Loucy (cell line): ENCODE data around the gene NLRP12.
"Not testable (repeated sequence)": the region's sequence is repeated elsewhere in the genome, so short reads cannot be mapped to it uniquely, and the experiment has no call there.

Experiments
- H2AFZ ChIP-seq: fragments of 200-600 bp; sonication (generic); 2 replicates; pipeline ENCODE4 v1.6.0; 2016; ENCODE audit warnings: antibody characterized with exemption, mild to moderate bottlenecking, low read length, moderate library complexity
- H3F3A ChIP-seq: fragments of 200-600 bp; 2 replicates; pipeline ENCODE4 v1.6.0; 2016; ENCODE audit warnings: antibody characterized with exemption, low read depth, mild to moderate bottlenecking
- H3K27me3 ChIP-seq: fragments of 200-600 bp; sonication (generic); 2 replicates; pipeline ENCODE4 v1.6.1; 2014; ENCODE audit warnings: low read length, mild to moderate bottlenecking; ENCODE audit not compliant: insufficient read depth, poor library complexity, severe bottlenecking
- H3K36me3 ChIP-seq: fragments of 200-600 bp; sonication (generic); 2 replicates; pipeline ENCODE4 v1.6.1; 2016; ENCODE audit warnings: low read length; ENCODE audit not compliant: insufficient read depth
- H3K4me1 ChIP-seq: fragments of 200-600 bp; sonication (generic); 2 replicates; pipeline ENCODE4 v1.5.1; 2014; ENCODE audit warnings: low read length, mild to moderate bottlenecking; ENCODE audit not compliant: insufficient read depth, poor library complexity, severe bottlenecking
- H3K4me2 ChIP-seq: fragments of 200-600 bp; sonication (generic); 2 replicates; pipeline ENCODE4 v1.6.0; 2014; ENCODE audit warnings: antibody characterized with exemption, low read length, low read depth, mild to moderate bottlenecking; ENCODE audit not compliant: poor library complexity, severe bottlenecking
- H3K4me3 ChIP-seq: fragments of 200-600 bp; sonication (generic); 2 replicates; pipeline ENCODE4 v1.5.1; 2014; ENCODE audit warnings: low read length, mild to moderate bottlenecking, mixed read lengths; ENCODE audit not compliant: poor library complexity, severe bottlenecking
- H3K79me2 ChIP-seq: fragments of 200-600 bp; sonication (generic); 2 replicates; pipeline ENCODE4 v1.6.1; 2014; ENCODE audit warnings: low read length; ENCODE audit not compliant: insufficient read depth
- H3K9ac ChIP-seq: fragments of 200-600 bp; sonication (generic); 2 replicates; pipeline ENCODE4 v1.6.0; 2014; ENCODE audit warnings: mild to moderate bottlenecking, low read depth, low read length, moderate library complexity; ENCODE audit not compliant: poor library complexity, severe bottlenecking
- H3K9me2 ChIP-seq: fragments of 200-600 bp; sonication (generic); replicated peaks from 2 replicates; pipeline ENCODE4 v1.6.1; 2016; ENCODE audit warnings: low read depth, low read length, mixed read lengths
- H3K9me3 ChIP-seq: fragments of 200-600 bp; sonication (generic); 2 replicates; pipeline ENCODE4 v1.6.1; 2014; ENCODE audit warnings: mild to moderate bottlenecking, antibody characterized with exemption, low read length, low read depth; ENCODE audit not compliant: insufficient read depth
- H4K20me1 ChIP-seq: fragments of 200-600 bp; sonication (generic); 2 replicates; pipeline ENCODE4 v1.6.0; 2014; ENCODE audit warnings: antibody characterized with exemption, low read length, mild to moderate bottlenecking; ENCODE audit not compliant: insufficient read depth, poor library complexity, severe bottlenecking
- EZH2phosphoT487 ChIP-seq: fragments of 200-600 bp; IDR thresholded peaks from 2 replicates; pipeline ENCODE4 v1.6.1; 2018; ENCODE audit warnings: antibody characterized with exemption, mild to moderate bottlenecking, moderate library complexity, borderline replicate concordance
- TF ChIP-seq, protein P1 (sequence below): fragments of 200-600 bp; sonication (generic); conservative IDR thresholded peaks from 2 replicates; pipeline ENCODE4 v1.5.1; 2014; ENCODE audit warnings: mild to moderate bottlenecking, antibody characterized with exemption, low read length

Gene NLRP12

DNA sequence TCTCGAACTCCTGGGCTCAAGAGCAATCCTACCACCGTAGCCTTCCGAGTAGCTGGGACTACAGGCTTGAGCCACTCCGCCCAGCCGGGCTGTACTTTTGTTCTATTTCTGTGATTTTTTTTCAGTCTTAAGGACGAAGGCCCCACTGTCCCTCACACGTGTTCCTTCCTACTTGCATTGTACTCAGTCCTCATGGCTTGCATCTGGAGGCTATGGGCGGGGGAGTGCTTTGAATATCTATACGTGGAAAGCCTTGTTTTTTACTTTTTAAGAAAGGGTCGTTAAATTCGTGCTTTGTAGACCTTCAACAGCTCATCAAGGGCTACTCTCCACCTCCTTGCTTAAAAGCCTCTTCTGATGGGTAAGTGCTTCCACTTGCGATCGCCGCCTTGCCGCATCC is 36.8 kb downstream of the NLRP12 start:
- H3K27me3 ChIP-seq: no peaks in the 10 kb centered on the region
- H3K4me2 ChIP-seq: no peak overlapping the region
- no peaks in the 10 kb centered on the region for H3K9me2 ChIP-seq
- no peaks in the 10 kb centered on the region for H3K79me2 ChIP-seq
- H3K9me3 ChIP-seq: no peaks in the 10 kb centered on the region
- TF ChIP-seq, protein P1, sequence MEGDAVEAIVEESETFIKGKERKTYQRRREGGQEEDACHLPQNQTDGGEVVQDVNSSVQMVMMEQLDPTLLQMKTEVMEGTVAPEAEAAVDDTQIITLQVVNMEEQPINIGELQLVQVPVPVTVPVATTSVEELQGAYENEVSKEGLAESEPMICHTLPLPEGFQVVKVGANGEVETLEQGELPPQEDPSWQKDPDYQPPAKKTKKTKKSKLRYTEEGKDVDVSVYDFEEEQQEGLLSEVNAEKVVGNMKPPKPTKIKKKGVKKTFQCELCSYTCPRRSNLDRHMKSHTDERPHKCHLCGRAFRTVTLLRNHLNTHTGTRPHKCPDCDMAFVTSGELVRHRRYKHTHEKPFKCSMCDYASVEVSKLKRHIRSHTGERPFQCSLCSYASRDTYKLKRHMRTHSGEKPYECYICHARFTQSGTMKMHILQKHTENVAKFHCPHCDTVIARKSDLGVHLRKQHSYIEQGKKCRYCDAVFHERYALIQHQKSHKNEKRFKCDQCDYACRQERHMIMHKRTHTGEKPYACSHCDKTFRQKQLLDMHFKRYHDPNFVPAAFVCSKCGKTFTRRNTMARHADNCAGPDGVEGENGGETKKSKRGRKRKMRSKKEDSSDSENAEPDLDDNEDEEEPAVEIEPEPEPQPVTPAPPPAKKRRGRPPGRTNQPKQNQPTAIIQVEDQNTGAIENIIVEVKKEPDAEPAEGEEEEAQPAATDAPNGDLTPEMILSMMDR: no peak
- no peak for TF ChIP-seq EZH2phosphoT487
- H2AFZ ChIP-seq: no peak overlapping the region
- H3K9ac ChIP-seq: no peak overlapping the region
- H3K4me3 ChIP-seq: no peak overlapping the region
- no peaks in the 10 kb centered on the region for H4K20me1 ChIP-seq
- no peaks in the 10 kb centered on the region for H3K36me3 ChIP-seq
- no peaks in the 10 kb centered on the region for H3K4me1 ChIP-seq
- no peaks in the 10 kb centered on the region for H3F3A ChIP-seq

- Histone ChIP-seq H3K4me3 (no peak overlapping the region), H3K4me1 (no peaks in the 10 kb centered on the region), H3K9me2 (no peaks in the 10 kb centered on the region), H3K36me3 (no peaks in the 10 kb centered on the region), H4K20me1 (no peaks in the 10 kb centered on the region), H3K79me2 (no peaks in the 10 kb centered on the region), H3K9me3 (no peaks in the 10 kb centered on the region), H2AFZ (no peak overlapping the region), H3F3A (no peaks in the 10 kb centered on the region), H3K4me2 (no peak overlapping the region), H3K27me3 (no peaks in the 10 kb centered on the region), H3K9ac (no peak overlapping the region)
- TF ChIP-seq EZH2phosphoT487: no peak
- TF ChIP-seq, protein P1: no peak
These were observed 37.4 kb downstream of the NLRP12 start for GRCh38 chr19:53786744-53787143.

DNA sequence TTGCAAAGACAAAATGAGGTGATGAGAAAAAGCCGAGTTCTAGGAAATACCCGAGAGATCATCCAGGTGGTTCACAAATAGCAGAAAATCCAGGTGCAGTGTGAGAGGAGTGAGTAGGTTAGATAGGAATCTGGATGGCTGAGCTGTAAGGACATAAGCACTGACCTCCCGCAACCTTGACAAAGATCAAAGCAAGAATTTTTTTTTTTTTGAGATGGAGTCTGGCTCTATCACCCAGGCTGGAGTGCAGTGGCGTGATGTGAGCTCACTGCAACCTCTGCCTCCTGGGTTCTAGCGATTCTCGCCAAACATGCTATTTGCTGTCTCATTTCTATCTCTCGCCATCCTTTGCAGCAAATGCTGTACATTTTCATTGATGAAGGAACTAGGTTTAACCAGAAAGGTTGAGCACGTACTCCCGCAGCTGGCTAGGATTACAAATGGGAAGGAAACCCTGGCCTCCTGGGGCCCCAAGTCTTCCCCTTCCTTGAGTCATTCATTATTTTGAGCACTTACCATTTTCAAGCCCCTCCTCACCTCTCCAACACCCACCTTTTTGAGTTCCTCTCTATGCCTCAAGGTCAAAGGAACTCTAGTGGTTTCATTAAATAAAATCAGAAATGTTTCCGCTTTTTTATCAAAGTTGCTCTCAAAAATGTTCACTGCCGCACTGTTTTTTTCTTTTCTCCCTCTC is 38.8 kb downstream of the NLRP12 start:
- Histone ChIP-seq H3K4me2 (no peak overlapping the region), H3K9me3 (no peaks in the 10 kb centered on the region), H4K20me1 (no peaks in the 10 kb centered on the region), H3K27me3 (no peaks in the 10 kb centered on the region), H3K4me3 (no peak overlapping the region), H3K36me3 (no peaks in the 10 kb centered on the region), H2AFZ (no peak overlapping the region), H3K9ac (no peak overlapping the region), H3K79me2 (no peaks in the 10 kb centered on the region), H3F3A (no peaks in the 10 kb centered on the region), H3K9me2 (no peaks in the 10 kb centered on the region), H3K4me1 (no peaks in the 10 kb centered on the region)
- no peak for TF ChIP-seq EZH2phosphoT487

GRCh38 chr19:53782698-53783097 is 41.4 kb downstream of the NLRP12 start:
- H3F3A ChIP-seq: no peaks in the 10 kb centered on the region
- H2AFZ ChIP-seq: no peak overlapping the region
- no peak overlapping the region for H3K4me3 ChIP-seq
- no peaks in the 10 kb centered on the region for H3K4me1 ChIP-seq
- no peaks in the 10 kb centered on the region for H4K20me1 ChIP-seq
- no peaks in the 10 kb centered on the region for H3K9me2 ChIP-seq
- no peak overlapping the region for H3K9ac ChIP-seq
- H3K27me3 ChIP-seq: no peaks in the 10 kb centered on the region
- H3K36me3 ChIP-seq: no peaks in the 10 kb centered on the region
- no peak for TF ChIP-seq EZH2phosphoT487
- TF ChIP-seq, protein P1: no peak
- H3K79me2 ChIP-seq: no peaks in the 10 kb centered on the region
- no peak overlapping the region for H3K4me2 ChIP-seq
- H3K9me3 ChIP-seq: no peaks in the 10 kb centered on the region

GRCh38 chr19:53781332-53781731 is 42.8 kb downstream of the NLRP12 start:
- not testable (repeated sequence) for H3K4me3 ChIP-seq, H3K27me3 ChIP-seq, H3K9me3 ChIP-seq, H4K20me1 ChIP-seq, H3F3A ChIP-seq, H3K9me2 ChIP-seq, H3K9ac ChIP-seq, H3K4me1 ChIP-seq, H3K36me3 ChIP-seq, H3K4me2 ChIP-seq, H3K79me2 ChIP-seq, H2AFZ ChIP-seq
